CD4-positive, alpha-beta T cell treated with Interleukin-15 for 1 hour (primary cell): Measurements from ENCODE around the gene STXBP6.
"Not testable (repeated sequence)": the region's sequence is repeated elsewhere in the genome, so short reads cannot be mapped to it uniquely, and the experiment has no call there.

Experiments
- DNase-seq: peaks from one replicate; pipeline ENCODE4 v3.0.0-alpha.2; 2020

STXBP6 gene

DNA sequence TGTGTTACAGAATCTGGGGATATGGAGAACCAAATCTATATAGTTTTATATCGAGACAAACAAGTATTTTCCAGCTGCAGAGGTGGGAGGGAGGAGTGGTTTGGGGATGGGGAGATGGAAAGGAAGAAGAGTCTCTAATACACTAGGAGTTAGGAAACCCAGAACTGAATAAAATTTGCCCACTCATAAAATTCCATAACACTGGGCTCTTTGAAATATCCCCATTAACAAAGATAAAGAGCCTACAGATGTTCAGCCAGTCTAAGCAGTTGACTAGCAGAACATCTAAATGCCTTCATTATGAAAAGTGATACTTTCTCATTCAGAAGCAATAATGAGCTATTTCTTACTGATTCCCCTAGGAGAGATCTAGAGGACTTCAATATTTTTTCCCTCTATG is 264.2 kb downstream of the STXBP6 start:
- no peak for DNase-seq

GRCh38 chr14:24784981-24785380 is 265.0 kb downstream of the STXBP6 start:
- no peak for DNase-seq

DNA sequence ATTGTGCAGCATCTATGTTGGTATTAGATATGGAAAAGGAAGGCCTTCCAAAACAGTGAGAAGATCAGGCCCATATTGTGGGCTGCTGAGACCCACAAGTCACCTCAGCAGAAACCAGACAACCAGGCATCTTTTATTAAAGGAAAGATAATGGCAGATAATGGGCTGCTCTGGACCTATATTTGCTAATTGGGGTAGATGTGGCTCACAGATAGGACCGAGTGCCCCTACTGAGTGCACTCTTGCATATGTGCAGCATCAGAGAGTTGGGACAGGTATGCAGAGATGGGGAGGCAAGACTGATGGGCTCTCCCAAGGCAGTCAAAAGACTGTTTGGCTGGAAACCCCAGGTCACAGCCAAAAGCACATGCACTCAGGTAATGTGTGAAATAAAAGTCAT is 266.2 kb downstream of the STXBP6 start:
- DNase-seq: no peak

- no peak for DNase-seq
Observed at GRCh38 chr14:24780281-24780680, 269.7 kb downstream of the STXBP6 start.

DNA sequence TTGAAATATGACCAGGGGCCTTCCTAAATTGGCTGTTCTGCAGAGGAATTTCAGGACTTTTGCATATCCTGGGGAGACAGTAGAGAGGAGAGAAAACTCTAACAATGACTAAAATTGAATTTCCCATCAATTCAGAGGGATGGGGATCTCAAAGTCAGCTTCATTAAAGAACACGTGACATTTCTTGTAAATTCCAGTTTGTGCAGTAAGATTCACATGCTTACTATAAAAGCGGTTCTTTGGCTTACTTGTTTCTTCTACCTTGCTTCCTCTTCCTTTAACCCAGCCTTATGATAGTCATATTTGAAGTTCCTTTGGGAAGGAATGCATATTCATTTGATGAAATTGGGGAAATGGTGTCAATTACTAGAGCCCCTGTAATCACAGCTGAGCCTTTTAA is 272.3 kb downstream of the STXBP6 start:
- no peak for DNase-seq

DNA sequence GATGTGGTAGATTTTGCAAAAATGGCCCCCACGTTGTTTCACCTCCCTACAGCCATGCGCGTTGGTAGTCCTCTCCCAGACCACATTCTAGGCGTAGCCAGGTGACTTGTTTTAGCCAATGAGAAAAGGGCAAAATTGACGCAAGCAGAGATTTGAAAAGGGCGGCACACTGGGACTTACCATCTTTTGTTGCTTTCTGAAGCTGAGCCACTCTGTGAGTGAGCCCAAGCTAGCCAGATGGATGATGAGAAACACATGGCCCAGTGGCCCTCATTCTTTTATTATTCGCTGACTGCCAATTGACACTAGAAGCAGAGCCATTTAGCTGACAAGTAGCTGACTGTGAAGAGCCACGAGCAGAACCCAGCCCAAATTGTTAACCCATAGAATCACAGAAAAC is 274.0 kb downstream of the STXBP6 start:
- DNase-seq: no peak

DNA sequence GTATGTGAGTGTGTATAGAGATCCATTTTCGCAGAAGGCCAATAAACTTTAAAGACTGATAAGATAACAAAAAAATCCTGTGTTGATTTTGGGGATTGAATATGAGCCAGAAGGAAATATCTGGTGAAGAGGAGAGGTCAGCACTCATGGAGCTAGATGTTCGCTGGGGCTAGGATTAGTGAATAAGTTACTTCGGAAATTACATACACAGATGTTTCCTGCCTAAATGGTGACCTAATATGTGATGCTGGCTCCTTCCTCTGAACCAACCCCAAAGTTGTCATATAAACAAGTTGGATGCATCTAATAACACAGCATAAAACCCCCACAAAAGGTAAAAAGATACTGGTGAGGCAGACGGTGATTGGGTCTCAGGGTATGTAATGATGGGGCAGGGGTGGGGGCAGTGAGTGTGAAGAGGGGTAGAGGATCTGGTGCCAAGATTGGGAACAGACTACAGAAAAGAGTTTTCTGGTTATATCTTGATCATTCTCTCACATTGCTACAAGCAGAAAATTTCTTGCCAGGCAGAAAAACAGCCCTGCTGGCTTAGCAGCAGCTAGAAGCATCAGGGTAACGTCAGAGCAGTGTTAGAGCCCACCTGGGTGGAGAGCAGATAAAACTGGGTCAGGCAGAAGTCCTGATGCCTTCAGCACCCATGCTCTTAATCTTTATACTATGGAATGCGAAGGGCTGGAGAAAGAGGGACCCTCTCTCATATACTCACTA is 275.6 kb downstream of the STXBP6 start:
- no peak for DNase-seq

DNA sequence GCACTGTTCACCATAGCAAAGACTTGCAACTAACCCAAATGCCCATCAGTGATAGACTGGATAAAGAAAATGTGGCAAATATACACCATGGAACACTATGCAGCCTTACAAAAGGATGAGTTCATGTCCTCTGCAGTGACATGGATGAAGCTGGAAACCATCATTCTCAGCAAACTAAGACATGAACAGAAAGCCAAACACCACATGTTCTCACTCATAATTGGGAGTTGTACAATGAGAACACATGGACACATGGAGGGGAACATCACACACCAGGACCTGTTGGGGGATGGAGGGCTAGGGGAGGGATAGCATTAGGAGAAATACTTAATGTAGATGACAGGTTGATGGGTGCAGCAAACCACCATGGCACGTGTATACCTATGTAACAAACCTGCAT is 276.4 kb downstream of the STXBP6 start:
- DNase-seq: not testable (repeated sequence)

DNA sequence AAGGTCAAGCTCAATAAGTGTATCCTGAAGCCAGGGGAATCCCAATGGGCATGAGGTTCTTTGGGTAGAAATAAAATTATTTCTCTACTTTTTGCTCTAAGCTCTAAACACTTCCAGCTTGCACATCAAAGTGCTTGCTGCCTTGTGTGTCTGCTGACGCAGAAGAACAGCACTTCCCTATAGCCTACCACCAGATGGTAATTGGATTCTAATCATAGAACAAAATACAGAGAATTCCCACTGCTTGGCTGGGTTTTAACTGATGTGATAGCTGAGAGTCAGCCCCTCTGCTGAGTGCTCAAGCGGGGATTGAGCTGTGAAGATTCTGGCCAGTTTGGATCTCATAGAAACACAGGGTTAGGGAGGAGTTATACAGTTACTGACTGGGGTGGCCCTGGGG is 283.5 kb downstream of the STXBP6 start:
- DNase-seq: no peak

- no peak for DNase-seq
Observed at GRCh38 chr14:24761141-24761540, 288.8 kb downstream of the STXBP6 start.
